ENCODE measurements around the gene CDKN2AIPNL. TPM values are rescaled to one million over a fixed set of nuclear protein-coding genes. Genes with fewer than 3 reads are reported as not detected.

The CDKN2AIPNL gene
- total RNA-seq, 1 experiment from 2014 or later, result 63.0 TPM

DNA sequence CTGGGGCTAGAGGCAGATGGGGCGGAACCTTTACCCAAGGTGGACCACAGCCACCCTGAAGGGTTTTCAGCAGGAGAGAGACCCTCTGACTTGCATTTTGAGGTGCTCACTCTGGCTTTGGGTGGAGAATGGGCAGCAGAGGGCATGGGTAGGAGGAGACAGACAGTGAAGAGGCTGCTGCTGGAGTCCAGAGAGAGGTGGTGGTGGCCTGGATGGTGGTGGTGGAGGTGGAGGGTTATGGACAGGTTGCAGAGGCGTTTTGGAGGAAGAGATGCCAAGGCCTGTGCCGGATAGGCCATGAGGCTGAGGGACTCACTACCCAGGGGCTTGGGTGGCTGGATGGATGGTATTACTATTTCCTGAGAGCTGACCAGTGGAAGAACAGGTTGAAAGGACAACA lies 46.1 kb upstream of the CDKN2AIPNL start:
- no peak for DNase-seq (ENCODE audit: low read depth, low spot score)
- Histone ChIP-seq H2AFZ (ENCODE audit: low read depth, low read length, poor library complexity, severe bottlenecking) (no peak overlapping the region), H3K36me3 (ENCODE audit: control insufficient read depth in 1 of 2, insufficient read depth in 2 of 2, low read length in 2 of 2) (no peaks in the 10 kb centered on the region), H3K27ac (ENCODE audit: low read depth, low read length) (no peak overlapping the region), H3K9me3 (ENCODE audit: control insufficient read depth in 1 of 2, insufficient read depth in 1 of 2, low read depth in 1 of 2, low read length in 2 of 2) (no peaks in the 10 kb centered on the region), H3K9me2 (ENCODE audit: insufficient read depth) (no peaks in the 10 kb centered on the region), H3K79me2 (ENCODE audit: insufficient read depth, low read length) (no peaks in the 10 kb centered on the region), H3K4me2 (ENCODE audit: low read length) (no peak overlapping the region), H3K27me3 (ENCODE audit: insufficient read depth, low read length) (no peaks in the 10 kb centered on the region), H4K20me1 (ENCODE audit: insufficient read depth) (no peaks in the 10 kb centered on the region), H3K9ac (ENCODE audit: low read length) (no peak overlapping the region), H3K4me3 (replicated peaks in 1 of 2; ENCODE audit: low read depth in 1 of 2, low read length in 2 of 2) (no peak overlapping the region), H3K4me1 (ENCODE audit: control insufficient read depth in 1 of 2, insufficient read depth in 2 of 2, low read length in 2 of 2) (peaks cover 4 to 10% of the 10 kb centered on the region in 2 experiments; a peak in 2 of 4 replicates)
- ChIA-PET CTCF (no interaction called here), POLR2A (no interaction called here), RAD21 (ENCODE audit: low non-redundant PET in 1 of 2, low total read pairs in 2 of 2, uncharacterized antibody in 2 of 2, unreplicated experiment in 2 of 2) (no interaction called here)
- BruUV-seq (replicated peaks), result no TSS peak
- intact Hi-C loops (cut with micrococcal nuclease), result no loop called here
- no peak for TF ChIP-seq POLR2A (IDR thresholded peaks at IDR 0.05; ENCODE audit: borderline replicate concordance, extremely low read depth, insufficient read depth, insufficient read length)
- TF ChIP-seq EGR1 (IDR thresholded peaks at IDR 0.05; ENCODE audit: low read depth), result no peak
- TF ChIP-seq ZNF274 (IDR thresholded peaks at IDR 0.05; ENCODE audit: low read depth, low read length), result no peak
- no peak for TF ChIP-seq EZH2phosphoT487 (IDR thresholded peaks at IDR 0.05; ENCODE audit: borderline replicate concordance)
- no peak for TF ChIP-seq POLR2AphosphoS5 (IDR thresholded peaks at IDR 0.05; ENCODE audit: low read depth, low read length)
- TF ChIP-seq CBX3 (IDR thresholded peaks at IDR 0.05; ENCODE audit: low read depth), result no peak
- TF ChIP-seq ELF1 (IDR thresholded peaks at IDR 0.05; ENCODE audit: borderline replicate concordance, low read depth), result no peak
- TF ChIP-seq FOSL1 (IDR thresholded peaks at IDR 0.05; ENCODE audit: low read depth), result no peak
- no peak for TF ChIP-seq SRF (IDR thresholded peaks at IDR 0.05; ENCODE audit: low read depth)
- TF ChIP-seq, protein P1, sequence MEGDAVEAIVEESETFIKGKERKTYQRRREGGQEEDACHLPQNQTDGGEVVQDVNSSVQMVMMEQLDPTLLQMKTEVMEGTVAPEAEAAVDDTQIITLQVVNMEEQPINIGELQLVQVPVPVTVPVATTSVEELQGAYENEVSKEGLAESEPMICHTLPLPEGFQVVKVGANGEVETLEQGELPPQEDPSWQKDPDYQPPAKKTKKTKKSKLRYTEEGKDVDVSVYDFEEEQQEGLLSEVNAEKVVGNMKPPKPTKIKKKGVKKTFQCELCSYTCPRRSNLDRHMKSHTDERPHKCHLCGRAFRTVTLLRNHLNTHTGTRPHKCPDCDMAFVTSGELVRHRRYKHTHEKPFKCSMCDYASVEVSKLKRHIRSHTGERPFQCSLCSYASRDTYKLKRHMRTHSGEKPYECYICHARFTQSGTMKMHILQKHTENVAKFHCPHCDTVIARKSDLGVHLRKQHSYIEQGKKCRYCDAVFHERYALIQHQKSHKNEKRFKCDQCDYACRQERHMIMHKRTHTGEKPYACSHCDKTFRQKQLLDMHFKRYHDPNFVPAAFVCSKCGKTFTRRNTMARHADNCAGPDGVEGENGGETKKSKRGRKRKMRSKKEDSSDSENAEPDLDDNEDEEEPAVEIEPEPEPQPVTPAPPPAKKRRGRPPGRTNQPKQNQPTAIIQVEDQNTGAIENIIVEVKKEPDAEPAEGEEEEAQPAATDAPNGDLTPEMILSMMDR (IDR thresholded peaks at IDR 0.05 in 2 of 3, conservative IDR thresholded peaks at IDR 0.05 in 1 of 3; ENCODE audit: borderline replicate concordance in 1 of 3, insufficient read depth in 1 of 3, low read depth in 2 of 3, low read length in 2 of 3), result no peak
- no peak for TF ChIP-seq CEBPB (IDR thresholded peaks at IDR 0.05; ENCODE audit: low read depth)
- TF ChIP-seq, protein P2, sequence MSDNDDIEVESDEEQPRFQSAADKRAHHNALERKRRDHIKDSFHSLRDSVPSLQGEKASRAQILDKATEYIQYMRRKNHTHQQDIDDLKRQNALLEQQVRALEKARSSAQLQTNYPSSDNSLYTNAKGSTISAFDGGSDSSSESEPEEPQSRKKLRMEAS (IDR thresholded peaks at IDR 0.05), result no peak
- no peak for TF ChIP-seq SIN3A (IDR thresholded peaks at IDR 0.05; ENCODE audit: low read depth)
- TF ChIP-seq YY1 (IDR thresholded peaks at IDR 0.05; ENCODE audit: extremely low read depth, insufficient replicate concordance, low read depth, low read length), result no peak
- ATAC-seq, result no peak
